GM11168 (cell line): ENCODE measurements around the gene SETD5.

Experiments used
- in situ Hi-C: fragments of 300-500 bp; cut with MboI; formaldehyde crosslinking; loops from one replicate; pipeline ENCODE4 v1.12.0; 2022; ENCODE audit warnings: low sequenced_read_pairs; ENCODE audit not compliant: unreplicated experiment

SETD5 gene

DNA sequence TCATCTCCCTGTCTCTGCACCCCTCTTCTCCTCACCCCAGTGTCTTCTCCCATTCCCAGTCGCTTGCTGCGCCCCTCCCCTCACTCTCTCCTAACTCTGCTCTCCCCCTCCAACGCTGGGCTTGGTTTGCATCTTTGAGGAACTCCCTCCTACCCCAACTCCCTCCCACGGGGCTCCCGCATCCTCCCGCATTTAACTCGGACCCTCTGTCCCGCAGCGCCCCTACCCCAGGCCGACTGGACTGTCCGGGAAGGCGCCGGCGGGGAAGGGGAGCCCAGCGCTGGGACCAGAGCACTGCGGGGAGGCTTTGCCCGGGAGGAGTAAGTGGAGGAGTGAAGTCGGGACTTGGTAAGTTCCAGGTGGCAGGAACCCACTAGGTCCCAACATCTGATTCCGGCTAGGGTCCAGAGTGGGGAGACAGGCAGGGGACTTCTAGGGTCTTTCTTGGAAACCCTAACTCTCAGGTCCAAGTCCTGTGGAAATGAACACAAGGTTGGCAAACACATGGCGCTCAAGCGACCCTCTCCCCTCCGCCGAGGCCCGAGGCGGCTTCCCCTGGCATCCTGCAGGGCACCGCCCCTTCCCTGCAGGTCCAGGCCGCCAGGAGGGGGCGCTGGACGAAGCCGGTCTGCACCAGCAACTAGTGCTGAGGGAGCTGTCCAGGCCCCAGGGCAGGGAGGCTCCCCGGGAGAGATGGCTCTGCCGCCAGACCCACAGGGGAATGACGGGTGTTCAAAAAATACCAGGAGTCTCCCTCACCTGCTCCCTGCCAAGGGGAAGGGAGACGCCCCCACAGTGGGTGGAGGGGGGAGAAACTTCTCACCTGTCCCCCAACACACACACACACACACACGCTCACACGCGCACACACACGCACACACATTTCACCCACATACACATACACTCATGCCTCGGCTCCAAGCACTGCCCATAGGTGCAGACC, 103.0 kb downstream of the SETD5 start:
- in situ Hi-C loops = no loop called here

- in situ Hi-C loops = no loop called here
Observed at GRCh38 chr3:9501226-9501625, 103.8 kb downstream of the SETD5 start.

DNA sequence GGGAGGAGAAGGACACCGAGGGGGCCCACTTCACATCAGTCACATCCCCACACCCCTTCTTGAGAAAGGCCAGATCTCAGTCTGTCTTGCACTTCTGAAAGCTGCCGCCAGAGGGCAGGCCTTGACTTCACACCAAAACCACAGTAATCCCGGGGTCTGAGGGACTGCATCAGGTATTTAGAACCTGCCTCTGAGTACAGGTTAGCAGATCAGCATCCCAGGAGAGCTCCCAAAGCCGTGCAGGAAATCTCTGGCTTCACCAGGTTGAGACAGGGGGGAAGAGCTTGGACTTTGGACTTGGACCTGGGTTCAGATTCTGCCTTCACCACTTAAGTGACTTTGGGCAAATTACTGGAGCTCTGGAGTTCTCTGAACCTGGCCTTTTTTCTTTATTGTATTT, 105.9 kb downstream of the SETD5 start:
- in situ Hi-C loops = no loop called here

- in situ Hi-C loops = no loop called here
Observed at GRCh38 chr3:9507586-9508578, 110.5 kb downstream of the SETD5 start.

GRCh38 chr3:9508781-9509180, 111.4 kb downstream of the SETD5 start:
- in situ Hi-C loops = no loop called here

- in situ Hi-C loops = no loop called here
Observed at GRCh38 chr3:9512456-9513045, 115.1 kb downstream of the SETD5 start.

DNA sequence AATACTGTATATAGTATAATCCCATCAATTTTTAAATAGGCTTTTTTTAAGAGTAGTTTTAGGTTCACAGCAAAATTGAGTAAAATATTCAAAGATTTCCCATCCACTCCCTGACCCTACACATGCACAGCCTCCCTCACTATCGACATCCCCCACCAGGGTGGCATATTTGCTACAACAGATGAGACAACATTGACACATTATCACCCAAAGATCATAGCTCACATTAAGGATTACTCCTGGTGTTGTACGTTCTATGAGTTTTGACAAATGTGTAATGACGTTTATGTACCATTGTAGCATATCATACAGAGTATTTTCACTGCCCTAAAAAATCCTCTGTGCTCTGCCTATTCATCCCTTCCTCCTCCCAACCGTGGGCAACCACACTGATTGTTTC, 116.9 kb downstream of the SETD5 start:
- in situ Hi-C loops = no loop called here

GRCh38 chr3:9514956-9515355, 117.5 kb downstream of the SETD5 start:
- in situ Hi-C loops = no loop called here

DNA sequence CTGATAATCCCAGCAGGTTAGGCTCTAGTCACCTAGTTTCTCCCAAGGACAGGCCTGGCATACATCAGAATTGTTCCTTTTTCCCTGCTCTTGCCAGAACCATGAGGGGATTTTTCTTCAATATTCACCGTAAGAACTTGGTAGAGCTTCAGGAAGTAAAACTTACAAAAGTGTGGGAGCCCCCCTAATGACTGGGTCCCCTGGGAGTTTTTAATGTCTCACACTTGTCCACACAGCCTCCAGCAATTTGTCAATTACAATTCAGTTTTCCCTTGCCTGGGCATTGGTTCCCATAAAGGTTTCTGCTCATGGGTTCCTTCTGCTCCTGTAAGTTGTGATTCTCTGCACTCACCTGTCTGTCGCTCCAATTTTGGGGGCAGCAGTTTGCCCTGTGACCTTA, 127.7 kb downstream of the SETD5 start:
- in situ Hi-C loops = no loop called here
